NCI-H226 (cell line): ENCODE data around the gene MYO15A.

Source experiments
- DNase-seq: peaks from one replicate; pipeline ENCODE4 v3.0.0-alpha.2; 2015

MYO15A gene

DNA sequence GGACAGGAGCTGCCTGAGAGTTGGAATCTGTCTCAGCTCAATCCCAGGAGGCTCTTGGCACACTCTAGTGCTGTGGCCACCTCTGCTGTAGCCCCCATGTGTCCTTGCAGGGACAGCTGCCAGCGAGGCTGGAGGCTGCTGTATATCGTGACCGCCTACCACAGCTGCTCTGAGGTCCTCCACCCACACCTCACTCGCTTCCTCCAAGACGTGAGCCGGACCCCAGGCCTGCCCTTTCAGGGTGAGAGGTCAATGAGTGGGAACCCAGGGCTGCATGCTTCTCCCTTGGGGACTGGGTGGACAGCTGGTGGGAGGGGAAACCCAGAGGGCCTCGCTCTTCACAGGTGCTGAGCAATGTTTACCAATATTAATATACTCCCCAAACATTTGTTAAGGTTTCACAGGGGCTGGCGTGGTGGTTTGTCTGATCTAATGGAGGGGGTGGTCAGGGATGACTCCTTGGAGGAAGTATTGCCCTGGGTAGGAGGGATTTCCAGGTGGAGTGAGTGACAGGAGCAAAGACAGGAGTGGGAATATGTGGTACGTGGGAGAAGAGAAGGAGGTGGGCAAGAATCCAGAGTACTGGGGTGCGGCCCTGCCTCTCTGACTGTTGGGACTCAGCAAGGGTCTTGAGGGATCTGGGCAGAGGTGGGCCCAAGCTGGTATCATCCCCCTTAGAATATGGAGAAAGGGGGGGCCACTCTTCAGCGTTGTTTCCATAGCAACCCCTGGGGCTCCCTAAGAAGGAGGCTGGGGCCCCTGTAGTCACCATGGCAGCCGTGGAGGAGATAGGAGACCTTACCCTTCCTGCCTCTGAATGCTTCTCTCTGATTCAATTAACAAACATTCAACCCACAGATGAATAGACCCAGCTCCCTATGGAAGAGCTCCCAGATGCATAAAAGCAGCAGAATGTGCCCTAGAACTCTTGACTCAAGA is 52.9 kb downstream of the MYO15A start:
- DNase-seq, result peak; percentile 37

DNA sequence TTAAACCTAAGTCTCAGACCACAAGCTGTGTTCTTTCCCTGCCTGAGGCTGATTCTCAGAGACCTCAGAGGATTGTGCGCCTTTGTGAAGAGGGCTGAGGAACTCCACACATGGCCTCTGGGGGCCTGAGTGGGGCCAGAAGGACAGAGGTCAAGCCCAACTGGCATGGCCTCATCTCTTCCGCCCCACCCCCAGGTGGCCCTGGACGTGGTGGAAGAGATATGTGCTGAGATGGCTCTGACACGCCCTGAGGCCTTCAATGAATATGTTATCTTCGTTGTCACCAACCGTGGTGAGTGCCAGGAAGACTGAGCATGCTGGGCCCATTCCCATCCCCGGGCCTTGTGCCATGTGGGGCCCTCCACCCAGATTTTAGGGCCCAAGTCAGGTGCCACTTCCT is 55.0 kb downstream of the MYO15A start:
- DNase-seq, result no peak

DNA sequence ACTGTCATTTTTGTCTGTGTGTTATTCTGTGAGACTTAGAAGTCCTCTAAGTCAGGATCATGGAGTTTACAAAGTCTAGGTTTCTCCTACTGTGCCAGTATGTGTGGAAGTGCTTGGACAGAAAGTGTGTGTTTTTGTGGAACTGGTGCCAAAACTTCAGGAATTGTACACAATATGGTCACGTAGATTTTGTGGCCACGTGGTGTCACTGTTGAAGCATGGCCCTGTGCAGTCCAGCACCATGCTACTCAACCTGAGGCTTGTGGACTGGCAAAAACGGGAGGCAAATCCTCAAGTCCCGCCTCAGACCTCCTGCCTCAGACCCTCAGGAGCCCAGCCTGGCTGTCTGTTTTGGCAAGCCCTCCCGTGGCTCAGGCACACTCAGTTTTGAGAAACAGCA is 58.3 kb downstream of the MYO15A start:
- DNase-seq, result no peak

DNA sequence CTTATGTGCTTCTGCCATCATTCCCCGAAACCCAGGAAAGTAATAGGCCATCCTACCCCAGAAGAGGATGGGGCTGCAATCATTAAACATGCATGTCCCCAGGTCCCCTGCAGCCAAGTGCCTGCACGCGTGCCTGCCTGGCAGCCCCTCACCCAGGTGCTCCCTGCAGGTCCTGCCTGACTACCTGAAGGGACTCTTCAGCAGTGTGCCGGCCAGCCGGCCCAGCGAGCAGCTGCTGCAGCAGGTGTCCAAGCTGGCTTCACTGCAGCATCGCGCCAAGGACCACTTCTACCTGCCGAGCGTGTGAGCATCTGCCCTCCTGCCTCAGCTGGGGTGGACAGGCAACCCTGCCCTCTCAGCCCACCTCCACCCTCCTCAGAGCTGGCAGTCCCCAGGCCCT is 58.9 kb downstream of the MYO15A start:
- no peak for DNase-seq

DNA sequence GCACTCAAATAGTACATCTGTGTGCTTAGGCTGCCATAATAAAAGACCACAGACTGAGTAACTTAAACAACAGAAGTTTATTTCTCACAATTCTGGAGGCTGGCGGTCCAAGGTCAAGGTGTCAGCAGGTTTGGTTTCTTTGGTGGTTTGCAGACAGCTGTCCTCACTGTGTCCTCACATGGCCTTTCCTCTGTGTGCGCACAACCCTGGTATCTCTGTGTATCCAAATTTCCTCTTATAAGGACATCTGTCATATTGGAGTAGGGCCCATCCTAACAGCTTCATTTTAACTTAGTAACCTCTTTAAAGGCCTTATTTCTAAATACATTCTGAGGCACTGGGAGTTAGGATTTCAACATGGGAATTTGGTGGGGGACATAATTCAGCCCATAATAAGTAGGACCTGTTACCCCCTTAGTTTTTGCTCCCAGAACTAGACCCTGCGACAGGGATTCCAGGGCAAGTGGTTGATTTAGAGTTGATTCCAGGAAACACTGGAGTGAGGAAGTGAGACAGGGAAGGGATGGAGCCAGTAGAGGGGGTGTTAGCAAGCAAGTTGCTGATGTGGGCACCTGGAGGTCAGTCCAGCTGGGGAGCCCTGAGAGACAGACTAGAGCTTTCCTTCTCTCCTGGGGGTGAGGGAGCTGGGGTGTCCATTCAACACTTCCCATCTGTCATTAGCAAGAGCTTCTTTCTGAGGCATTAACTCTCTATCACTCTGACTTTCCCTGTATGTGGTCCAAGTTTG is 64.1 kb downstream of the MYO15A start:
- no peak for DNase-seq

DNA sequence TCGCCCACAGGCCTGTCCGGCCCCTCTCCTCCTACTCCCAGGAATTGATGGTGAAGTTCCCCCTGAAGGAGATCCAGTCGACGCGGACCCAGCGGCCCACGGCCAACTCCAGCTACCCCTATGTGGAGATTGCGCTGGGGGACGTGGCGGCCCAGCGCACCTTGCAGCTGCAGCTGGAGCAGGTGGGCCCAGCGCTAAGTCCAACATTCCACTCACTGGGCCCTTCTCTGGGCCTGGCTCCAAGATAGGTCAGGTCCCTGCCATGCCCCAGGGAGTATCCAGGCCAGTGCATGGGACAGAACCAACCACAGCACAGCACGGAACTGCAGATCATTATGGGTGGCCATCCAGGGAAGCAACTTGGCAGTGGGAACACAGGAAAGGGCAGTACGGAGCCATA is 65.2 kb downstream of the MYO15A start:
- DNase-seq, result no peak

DNA sequence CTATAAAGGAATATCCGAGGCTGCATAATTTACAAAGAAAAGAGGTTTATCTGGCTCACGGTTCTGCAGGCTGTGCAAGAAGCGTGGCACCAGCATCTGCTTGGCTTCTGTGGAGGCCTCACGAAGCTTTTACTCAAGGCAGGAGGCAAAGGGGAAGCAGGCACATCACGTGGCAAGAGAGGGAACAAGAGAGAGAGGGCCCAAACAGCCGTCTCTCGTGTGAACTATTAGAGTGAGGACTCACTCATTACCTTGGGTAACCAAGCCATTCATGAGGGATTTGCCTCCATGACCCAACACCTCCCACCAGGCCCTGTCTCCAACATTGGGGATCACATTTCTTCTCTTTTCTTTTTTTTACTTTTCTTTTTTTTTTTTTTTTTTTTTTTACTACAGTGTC is 67.6 kb downstream of the MYO15A start:
- DNase-seq, result no peak

DNA sequence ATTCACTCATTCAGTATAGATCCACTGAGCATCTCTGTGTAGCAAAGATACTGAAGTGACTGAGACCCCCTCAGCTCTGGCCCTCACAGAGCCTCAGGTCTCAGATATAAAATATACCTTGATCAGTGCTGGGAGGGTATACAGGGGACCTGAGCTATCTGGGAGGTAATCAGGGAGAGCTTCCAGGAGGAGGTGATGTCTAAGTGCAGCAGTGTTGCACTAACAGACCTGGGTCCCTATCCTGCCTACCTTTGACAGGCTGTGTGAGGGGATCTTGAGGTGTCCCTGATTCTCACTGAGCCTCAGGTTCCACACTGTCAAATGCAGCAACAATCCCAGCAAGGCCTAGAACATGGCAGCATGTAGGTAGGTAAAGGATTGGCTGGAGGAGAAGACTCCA is 68.6 kb downstream of the MYO15A start:
- DNase-seq, result no peak

DNA sequence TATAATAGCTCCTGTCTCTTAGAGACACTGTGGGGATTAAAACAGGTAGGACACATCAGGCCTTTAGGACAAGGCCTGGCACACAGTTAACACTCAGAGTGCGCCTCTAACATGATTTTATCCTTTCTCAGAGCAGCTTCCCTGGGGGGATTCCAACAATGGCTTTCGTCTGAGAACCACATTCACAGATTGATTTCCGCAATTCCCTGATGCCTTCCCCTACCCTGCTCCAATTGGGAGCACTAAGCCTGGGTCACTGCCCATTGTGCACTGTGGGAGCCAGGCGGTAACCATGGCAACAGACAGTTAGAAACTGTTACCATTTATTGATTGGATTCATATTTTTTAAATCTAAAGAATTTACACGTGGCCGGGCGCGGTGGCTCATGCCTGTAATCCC is 69.2 kb downstream of the MYO15A start:
- no peak for DNase-seq

DNA sequence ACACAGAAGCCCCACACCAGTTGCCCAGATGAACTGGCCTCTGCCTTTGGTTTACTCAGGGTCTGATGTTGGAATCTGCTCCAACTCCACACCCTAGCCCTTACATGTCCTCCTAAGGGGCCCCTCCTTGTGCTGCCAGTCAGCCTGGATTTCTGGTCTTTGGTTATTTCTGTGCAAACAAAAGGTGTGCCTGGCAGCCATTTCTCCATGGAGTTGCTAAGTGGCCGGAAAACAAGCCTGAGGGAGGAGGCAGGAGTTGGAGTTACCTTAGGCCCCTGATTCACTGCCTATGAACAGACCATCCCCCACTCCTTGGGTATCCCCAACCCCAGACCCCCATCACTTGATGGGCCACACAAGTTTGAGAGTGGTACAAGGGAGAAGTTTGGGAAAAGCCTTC is 70.6 kb downstream of the MYO15A start:
- DNase-seq, result no peak

DNA sequence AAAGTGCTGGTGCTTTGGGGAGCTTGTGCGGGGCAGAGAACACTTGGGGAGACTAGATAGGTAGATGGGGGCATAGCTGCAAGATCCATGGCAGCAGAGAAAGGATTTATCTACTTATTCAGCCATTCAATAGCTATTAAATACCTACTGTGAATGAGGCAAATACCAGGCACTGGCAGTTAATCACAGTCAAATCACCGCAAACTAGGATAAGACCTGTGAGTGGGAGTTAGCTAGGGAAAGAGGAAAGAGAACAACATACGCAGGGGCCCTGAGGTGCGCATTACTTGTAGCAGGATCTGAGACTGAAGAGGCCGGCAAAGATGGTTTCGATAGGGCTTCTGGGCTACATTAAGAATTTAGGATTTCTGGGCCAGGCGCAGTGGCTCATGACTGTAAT is 71.2 kb downstream of the MYO15A start:
- no peak for DNase-seq

DNA sequence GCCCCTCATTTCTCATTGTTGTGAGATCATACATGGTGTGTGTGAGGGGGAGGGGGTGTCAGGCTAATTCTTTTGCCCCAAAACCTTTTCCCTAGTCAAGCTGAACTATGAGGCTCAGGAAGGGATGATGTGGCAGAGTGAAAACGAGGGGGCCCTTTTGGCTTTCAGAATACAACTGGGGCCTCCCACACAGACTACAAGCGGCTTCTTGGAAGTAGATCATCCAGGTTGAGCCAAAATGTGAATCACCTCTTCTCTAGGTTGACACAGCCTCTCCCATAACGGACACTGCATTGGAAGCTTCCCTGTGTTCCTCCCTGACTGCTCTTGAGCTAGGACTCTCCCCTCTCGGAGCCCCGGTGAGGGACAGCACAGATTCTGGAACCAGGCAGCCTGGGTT is 72.8 kb downstream of the MYO15A start:
- DNase-seq, result peak; percentile 82

DNA sequence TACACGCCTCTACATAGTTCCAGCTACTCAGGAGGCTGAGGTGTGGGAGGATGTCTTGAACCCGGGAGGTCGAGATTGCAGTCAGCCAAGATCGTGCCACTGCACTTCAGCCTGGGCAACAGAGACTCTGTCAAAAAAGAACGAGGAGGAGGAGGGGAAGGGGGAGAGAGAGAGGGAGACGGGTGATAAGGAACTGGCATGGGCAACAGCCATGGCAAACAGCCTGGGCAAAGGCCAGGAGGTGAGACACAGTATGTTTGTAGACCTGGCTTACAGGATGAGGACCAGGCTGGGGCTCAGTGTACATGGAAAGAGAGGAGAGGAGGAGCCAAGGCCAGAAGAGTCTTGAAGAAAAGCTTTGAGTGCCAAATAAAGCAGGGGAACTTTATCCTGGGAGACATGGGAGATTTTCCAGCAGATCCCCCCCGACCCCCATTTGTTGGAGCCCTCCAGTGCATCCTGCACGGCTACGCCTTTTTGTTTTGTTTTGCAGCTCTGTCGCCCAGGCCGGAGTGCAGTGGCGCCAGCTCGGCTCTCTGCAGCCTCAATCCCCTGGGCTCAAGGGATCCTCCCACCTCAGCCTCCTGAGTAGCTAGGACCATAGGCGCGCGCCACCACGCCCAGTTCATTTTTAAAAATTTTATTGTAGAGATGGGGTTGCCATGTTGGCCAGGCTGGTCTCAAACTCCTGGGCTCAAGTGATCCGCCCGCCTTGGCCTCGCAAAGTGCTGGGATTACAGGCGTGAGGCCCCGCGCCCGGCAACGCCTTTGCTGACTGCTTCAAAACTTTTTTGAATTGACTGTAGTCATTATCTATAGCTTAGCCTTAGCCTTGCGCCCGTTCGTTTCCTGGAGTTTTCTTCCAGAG is 73.8 kb downstream of the MYO15A start:
- DNase-seq, result peak; percentile 73

DNA sequence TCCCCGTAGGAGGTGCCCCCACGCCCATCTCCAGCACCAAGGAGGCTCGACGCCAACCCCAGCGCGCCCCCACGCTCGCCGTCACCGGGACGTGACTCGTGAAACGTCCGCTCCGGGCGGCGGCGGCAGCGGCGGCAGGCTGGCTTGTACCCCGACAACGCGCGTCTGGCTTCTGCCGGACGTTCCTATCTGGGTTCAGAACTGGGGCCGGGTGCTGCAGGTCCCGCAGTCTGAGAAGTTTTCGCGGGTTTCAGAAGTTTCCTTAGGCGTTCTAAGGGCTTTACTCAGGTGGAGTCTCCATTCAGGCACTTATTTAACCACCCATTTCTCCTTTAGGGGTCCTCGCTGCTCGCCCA is 74.4 kb downstream of the MYO15A start:
- peak; percentile 74 for DNase-seq

DNA sequence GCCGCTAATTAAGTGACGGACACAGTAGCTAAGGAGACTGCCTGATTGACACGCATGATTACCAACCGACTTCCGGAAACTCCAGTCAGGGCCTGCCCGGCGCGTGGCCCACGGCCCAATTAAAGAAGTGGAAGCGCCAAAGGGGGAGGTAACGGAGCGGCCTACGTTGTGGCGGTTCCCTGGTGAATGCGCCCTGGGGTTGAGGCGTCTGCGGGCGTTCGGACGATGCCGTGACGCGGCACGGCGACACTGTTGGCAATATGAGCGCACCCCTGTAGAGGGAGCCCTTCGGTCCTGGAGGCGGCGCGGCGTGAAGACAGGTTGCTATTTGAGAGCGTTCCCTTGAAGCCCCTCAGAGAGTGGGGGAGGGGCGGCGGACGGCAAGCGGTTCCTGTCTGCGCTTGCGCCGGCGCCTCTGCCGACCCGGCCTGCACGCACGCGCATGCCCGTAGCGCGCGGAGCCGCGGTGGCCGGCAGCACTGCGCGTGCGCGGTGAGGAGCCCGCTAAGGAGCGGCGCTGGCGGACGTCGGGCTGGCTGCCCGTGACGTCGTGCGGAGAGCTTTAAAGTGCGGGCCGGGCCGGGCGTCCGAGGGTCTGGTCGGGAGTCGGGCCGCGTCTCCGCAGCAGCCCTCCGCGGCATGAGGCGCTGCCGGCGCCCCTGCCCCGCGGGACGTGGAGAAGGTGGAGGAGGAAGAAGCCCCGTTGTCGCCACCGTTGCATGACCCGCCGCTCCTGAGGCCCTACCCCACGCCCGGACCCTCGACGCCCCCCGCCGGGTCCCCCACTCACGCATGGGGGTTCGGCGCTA is 75.0 kb downstream of the MYO15A start, which contains the start of gene ALKBH5:
Gene ALKBH5 (plus strand): TSS at position 495 of the 809 bp plus-strand sequence. CDS start 416 bp downstream, outside the sequence.
- DNase-seq, result peak; percentile 99

DNA sequence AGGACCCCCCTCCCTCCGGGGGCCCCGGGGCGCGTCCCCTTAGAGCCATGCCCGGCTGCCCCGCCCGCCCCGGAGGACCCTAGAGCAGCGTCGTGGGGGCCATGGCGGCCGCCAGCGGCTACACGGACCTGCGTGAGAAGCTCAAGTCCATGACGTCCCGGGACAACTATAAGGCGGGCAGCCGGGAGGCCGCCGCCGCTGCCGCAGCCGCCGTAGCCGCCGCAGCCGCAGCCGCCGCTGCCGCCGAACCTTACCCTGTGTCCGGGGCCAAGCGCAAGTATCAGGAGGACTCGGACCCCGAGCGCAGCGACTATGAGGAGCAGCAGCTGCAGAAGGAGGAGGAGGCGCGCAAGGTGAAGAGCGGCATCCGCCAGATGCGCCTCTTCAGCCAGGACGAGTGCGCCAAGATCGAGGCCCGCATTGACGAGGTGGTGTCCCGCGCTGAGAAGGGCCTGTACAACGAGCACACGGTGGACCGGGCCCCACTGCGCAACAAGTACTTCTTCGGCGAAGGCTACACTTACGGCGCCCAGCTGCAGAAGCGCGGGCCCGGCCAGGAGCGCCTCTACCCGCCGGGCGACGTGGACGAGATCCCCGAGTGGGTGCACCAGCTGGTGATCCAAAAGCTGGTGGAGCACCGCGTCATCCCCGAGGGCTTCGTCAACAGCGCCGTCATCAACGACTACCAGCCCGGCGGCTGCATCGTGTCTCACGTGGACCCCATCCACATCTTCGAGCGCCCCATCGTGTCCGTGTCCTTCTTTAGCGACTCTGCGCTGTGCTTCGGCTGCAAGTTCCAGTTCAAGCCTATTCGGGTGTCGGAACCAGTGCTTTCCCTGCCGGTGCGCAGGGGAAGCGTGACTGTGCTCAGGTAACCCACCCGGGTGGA is 75.8 kb downstream of the MYO15A start:
- DNase-seq, result no peak

DNA sequence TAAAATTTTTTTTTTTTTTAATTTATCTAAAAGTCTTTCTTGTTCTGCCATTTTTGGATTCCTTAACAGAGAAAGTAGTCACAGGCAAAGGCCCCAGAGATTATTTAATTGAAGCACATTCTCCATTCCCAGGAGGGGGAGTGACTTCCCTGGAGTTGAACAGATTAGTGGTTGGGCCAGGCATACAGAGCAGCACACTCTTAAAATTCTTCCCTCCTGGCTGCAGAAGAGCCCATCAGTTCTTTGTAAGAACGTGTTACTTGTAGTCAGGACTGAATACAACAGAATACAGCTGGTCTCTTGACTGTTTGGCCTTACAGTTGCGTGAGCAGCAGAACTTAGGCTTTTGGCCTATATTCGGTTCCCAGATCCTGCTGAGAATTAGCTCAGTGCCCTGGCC is 76.8 kb downstream of the MYO15A start:
- no peak for DNase-seq

DNA sequence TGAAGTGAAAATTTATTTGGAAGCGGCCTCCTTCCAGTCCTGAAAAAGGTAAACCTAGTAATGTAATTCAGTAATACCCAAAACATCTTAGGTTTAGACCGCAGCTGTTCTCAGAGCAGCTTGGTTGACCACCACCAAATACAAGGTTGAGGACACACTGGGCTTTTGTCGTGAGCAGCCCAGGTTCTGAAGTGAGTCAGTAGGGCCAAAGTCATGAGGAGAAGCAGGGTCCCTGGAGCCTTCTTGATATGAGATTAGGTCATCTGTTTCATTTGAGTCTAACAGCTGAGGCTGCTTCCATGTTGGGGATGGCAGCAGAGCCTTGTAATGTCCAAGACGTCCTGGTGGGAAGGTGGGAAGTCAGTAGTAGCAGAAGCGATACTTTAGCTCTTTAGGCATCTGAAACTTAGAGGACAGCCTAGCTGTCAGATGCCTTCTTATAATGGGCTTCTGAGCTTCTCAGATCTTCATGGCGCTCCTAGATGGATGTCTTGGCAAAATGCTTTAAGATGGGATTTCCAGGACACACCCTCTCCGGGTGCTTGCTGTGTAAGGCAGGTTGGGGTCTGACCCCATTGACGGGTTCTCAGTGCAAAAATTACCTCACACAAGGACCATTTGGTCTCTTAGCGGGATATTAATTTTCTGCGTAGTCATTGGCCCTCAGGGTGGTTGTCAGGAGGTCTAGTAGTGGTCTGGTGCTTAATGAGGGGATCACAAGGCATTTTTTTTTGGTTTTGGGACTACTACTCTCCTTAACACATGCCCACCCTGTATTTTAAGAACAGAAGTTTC is 77.5 kb downstream of the MYO15A start:
- no peak for DNase-seq

DNA sequence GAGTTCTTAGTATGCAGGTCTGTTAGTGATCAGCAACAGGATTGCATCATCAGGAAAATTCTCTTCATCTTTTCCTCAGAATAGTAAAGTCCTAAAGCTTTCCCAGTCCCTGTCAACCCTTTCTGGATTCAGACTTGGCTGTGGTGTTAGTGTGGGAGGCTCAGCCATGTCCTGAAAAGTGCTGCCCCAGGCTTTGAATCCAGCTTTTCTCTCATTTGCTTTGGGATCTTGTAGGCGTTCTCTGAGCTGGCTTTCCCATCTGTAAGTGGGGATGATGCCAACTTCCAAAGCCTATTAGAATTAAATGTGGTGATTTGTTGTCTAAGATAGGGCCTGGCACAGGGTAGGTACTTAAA is 78.0 kb downstream of the MYO15A start:
- no peak for DNase-seq

DNA sequence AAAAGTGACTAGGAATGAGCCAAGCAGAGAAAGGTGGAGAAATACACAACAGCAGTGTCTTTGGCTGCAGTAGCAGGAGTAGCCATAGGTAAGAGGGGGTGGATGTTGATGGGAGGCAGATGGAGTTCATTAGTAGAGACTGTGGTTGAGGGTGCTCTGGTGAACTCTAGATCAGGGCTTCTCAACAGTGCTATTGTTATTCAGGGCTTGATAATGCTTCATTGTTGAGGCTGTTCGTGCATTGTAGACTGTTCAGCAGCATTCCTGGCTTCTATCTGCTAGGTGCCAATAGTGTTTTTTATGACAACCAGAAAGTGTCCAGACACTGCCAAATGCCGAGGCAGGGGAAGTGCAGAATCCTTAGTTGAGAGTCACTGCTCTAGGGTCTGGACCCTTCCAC is 78.7 kb downstream of the MYO15A start:
- DNase-seq, result no peak
